Nephron (organoid): ENCODE measurements around the gene RECK.

Source experiments
- H3K27ac Mint-ChIP-seq, 3 experiments: 2 replicates each; pipeline ENCODE4 v1.8.0; 2020; ENCODE audit warnings: mixed read lengths in 3 of 3, mild to moderate bottlenecking in 2 of 3, moderate library complexity in 1 of 3
- H3K27me3 Mint-ChIP-seq: 2 replicates; pipeline ENCODE4 v1.8.0; 2021; ENCODE audit warnings: low read depth, mild to moderate bottlenecking, moderate library complexity, mixed read lengths
- H3K36me3 Mint-ChIP-seq: 2 replicates; pipeline ENCODE4 v1.8.0; 2020; ENCODE audit warnings: low read depth, mixed read lengths
- H3K4me1 Mint-ChIP-seq: 2 replicates; pipeline ENCODE4 v1.8.0; 2020; ENCODE audit warnings: mixed read lengths
- H3K4me3 Mint-ChIP-seq, 3 experiments: 2 replicates each; pipeline ENCODE4 v1.8.0; 2020; ENCODE audit warnings: mild to moderate bottlenecking in 3 of 3, mixed read lengths in 3 of 3, moderate library complexity in 2 of 3
- H3K9me3 Mint-ChIP-seq: 2 replicates; pipeline ENCODE4 v1.8.0; 2020; ENCODE audit warnings: mixed read lengths
- CTCF ChIP-seq, 3 experiments: fragments of 200-600 bp; sonication (generic); IDR thresholded peaks; one replicate each; pipeline ENCODE4 v1.5.0; 2021; ENCODE audit warnings: antibody characterized with exemption in 3 of 3; ENCODE audit not compliant: unreplicated experiment in 3 of 3

RECK gene

GRCh38 chr9:36119476-36119875 is 82.8 kb downstream of the RECK start:
- no peaks in the 10 kb centered on the region for H3K4me1 Mint-ChIP-seq
- no peak for TF ChIP-seq CTCF (IDR thresholded peaks at IDR 0.05; ENCODE audit: unreplicated experiment in 3 of 3)
- H3K9me3 Mint-ChIP-seq = no peaks in the 10 kb centered on the region
- H3K4me3 Mint-ChIP-seq = no peak overlapping the region
- H3K27me3 Mint-ChIP-seq = no peaks in the 10 kb centered on the region
- peaks cover 30% of the 10 kb centered on the region for H3K36me3 Mint-ChIP-seq
- no peak overlapping the region for H3K27ac Mint-ChIP-seq

- Mint-ChIP-seq H3K36me3 (peaks cover 30% of the 10 kb centered on the region), H3K27ac (no peak overlapping the region), H3K27me3 (no peaks in the 10 kb centered on the region), H3K4me1 (no peaks in the 10 kb centered on the region), H3K9me3 (no peaks in the 10 kb centered on the region), H3K4me3 (no peak overlapping the region)
- TF ChIP-seq CTCF (IDR thresholded peaks at IDR 0.05; ENCODE audit: unreplicated experiment in 3 of 3) = no peak
Measured at GRCh38 chr9:36120705-36121104, 84.0 kb downstream of the RECK start.

GRCh38 chr9:36121971-36122370 is 85.3 kb downstream of the RECK start:
- Mint-ChIP-seq H3K4me1 (no peaks in the 10 kb centered on the region), H3K4me3 (no peak overlapping the region), H3K27me3 (no peaks in the 10 kb centered on the region), H3K36me3 (peaks cover 30% of the 10 kb centered on the region), H3K27ac (no peak overlapping the region), H3K9me3 (no peaks in the 10 kb centered on the region)
- no peak for TF ChIP-seq CTCF (IDR thresholded peaks at IDR 0.05; ENCODE audit: unreplicated experiment in 3 of 3)

GRCh38 chr9:36123515-36123914 is 86.8 kb downstream of the RECK start:
- no peak overlapping the region for H3K27ac Mint-ChIP-seq
- H3K4me1 Mint-ChIP-seq = no peaks in the 10 kb centered on the region
- no peaks in the 10 kb centered on the region for H3K27me3 Mint-ChIP-seq
- H3K9me3 Mint-ChIP-seq = no peaks in the 10 kb centered on the region
- TF ChIP-seq CTCF (IDR thresholded peaks at IDR 0.05; ENCODE audit: unreplicated experiment in 3 of 3) = no peak
- H3K4me3 Mint-ChIP-seq = no peak overlapping the region
- peaks cover 21% of the 10 kb centered on the region for H3K36me3 Mint-ChIP-seq

- Mint-ChIP-seq H3K9me3 (no peaks in the 10 kb centered on the region), H3K27me3 (no peaks in the 10 kb centered on the region), H3K27ac (no peak overlapping the region), H3K4me3 (no peak overlapping the region), H3K4me1 (no peaks in the 10 kb centered on the region), H3K36me3 (peaks cover 14% of the 10 kb centered on the region)
- no peak for TF ChIP-seq CTCF (IDR thresholded peaks at IDR 0.05; ENCODE audit: unreplicated experiment in 3 of 3)
Measured at GRCh38 chr9:36125062-36125855, 88.5 kb downstream of the RECK start.
